Hypothalamus (tissue), 51 donors: ENCODE results near the gene PTPRT.

Experiments used
- DNase-seq, 51 donors: peaks; one replicate each; lab custom pipeline; 2025; lab: John Stamatoyannopoulos, UW

PTPRT gene

DNA sequence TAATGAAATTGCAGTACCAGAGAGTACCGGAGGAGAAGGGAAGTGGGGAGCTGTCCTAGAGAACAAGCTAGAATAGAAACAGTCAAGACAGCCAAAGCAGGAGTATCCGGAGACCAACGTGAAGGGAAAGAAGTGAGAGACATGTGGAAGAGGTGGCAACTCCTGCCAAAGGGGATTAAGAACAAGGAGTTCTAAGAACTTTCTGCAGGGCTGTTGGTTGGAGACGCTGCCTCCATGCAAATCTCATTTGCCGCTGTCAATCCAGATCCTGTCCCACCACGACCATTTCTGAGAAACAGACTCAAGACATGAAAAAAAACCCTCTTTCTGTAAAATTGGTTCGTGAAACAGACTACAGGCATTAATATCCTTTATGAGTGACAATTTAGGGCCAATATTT is 595.7 kb downstream of the PTPRT start:
- no peak for DNase-seq

DNA sequence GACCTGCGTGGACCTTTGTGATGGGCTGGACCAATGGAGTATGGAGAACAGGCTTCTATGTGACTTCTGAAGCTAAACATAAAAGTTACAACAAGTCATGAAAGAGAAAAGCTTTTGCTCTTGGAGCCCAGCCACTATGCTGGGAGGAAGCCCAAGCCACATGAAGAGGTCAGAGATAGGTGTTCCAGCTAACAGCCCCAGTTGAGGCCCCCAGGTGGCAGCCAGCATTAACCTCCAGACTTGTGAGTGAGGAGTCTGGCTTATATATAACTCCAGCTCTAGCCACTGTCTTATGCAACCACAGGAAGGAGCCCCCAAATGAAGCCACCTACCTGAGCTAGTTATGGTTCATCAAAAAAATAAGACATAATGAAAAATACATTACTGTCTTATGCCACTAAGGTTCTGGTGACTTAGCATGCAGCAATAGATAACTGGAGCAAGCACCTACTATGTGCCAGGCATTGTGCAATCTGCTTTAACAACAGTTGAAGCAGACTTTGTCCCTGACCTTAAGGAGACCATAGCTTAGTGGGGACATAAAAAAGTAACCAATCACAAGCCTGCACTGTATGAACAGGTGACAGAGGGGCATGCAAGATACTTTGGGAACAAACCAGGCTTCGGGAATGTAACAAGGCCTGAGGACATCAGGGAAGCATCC is 599.6 kb downstream of the PTPRT start:
- no peak for DNase-seq

DNA sequence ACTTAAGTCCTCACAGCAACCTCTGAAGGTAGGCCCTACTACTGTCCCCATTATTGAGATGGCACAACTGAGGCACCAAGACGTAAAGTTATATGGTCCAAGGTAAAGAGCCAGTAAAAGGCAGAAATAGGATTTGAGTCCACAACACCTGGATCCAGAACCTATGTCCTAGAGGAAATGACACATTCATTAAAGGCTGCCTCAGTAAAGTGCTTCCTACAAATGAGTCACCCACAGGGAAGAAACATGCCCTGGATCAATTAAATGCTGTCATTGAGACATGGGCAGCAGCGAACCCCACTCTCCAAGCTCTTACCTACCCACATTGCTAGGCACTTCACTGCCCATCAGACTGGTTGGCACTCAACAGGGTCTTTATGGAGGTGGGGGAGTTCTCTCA is 600.9 kb downstream of the PTPRT start:
- DNase-seq, result no peak

DNA sequence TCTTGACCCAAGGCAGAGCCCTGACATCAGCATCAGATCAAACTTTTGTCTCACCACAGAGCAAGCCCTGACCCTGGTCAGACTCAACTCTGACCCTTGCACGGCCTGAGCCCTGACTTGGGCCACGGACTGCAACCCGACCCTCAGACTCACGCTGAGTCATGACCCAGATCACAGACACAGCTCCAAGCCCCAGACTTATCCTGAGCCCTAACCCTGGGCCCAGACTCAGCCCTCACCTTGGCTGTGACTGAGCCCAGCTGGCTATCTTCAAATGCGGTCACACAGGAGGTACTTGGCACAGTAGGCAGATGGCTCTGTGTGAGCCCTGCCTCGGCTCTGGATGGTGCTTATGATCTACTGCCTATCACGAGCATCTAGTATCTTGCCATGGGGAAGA is 602.3 kb downstream of the PTPRT start:
- no peak for DNase-seq

DNA sequence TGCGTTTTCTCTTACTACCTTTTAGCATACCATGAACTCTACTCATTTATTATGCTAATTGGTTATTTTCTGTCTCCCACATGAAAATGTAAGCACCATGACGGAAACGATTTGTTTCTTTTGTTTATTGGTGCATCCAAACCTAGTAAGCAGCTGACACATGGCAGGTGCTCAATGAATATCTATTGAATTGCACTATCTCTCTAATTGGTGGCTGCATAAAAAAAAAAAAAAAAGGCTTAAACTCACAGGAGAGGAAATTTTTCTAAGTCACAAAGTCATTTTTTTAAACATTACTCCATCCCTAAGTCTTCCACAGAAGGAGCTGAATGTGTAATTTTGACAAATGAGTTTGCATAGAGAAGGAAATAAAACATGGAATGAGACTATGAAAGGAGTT is 608.4 kb downstream of the PTPRT start:
- no peak for DNase-seq

DNA sequence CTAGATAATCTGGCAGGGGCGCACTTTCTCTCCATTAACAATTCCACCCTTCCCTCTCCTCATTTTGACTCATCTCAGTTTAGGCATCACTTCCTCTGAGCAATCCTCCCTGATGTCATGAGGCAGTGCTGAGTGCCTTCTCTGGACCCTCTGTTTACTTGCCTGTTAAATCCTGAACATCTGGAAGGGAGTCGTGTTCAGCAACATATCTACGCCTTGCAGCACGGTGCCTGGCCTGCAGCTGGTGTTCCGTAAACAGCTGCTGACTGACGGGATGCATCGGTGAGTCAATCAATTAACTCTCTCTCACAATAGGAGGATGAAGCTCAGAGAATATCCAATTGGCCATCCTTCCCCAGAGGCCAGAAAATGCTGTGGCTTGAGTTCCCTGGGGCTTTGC is 613.5 kb downstream of the PTPRT start:
- DNase-seq, result no peak

DNA sequence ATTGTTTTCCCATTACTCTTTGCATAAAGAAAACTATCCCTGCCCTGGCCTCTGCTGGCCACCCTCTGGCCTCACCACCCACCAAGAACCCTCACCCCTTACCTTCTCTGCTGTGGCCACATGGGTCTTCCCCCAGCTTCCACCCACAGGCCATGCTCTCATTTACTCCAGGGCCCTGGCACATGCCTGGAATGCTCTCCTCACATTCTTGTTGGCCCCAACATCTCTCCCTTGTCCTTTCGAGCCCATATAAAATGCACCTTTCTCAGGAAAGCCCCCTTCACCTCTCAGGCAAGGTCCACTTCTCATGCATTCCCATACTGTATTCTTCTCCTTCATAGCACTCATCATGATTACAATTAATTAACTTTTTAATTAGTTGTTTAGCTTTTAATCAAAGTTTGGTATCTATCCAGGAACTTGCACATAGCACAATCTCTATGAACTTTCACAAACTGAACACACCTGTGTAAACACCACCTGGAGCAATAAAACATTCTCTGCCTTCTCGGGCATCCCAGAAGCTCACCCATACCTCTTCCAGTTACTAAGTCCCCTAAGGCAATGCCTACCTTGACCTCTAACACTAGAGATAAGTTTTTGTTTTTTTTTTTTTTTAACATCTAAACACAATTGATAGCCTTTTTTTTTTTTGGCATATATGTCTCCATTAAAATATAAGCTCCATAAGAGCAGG is 617.2 kb downstream of the PTPRT start:
- no peak for DNase-seq

DNA sequence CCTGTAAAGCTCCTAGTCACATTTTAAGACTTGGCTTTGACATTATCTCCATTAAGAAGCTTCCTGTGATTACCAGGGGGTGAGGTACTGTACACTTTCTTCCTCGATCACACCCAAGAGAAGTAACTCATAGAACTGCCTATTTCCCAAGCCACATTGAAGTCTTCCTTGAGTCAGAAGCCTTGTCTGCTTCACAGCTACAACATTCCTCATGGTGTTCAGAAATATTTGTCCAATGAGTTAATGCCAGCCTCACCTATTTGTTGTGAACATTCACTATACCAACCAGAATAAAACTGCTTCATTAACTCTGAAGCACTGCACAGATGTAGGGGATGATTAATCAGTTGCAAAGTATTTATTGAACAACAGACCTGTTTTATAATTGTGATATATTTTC is 622.3 kb downstream of the PTPRT start:
- DNase-seq, result no peak

DNA sequence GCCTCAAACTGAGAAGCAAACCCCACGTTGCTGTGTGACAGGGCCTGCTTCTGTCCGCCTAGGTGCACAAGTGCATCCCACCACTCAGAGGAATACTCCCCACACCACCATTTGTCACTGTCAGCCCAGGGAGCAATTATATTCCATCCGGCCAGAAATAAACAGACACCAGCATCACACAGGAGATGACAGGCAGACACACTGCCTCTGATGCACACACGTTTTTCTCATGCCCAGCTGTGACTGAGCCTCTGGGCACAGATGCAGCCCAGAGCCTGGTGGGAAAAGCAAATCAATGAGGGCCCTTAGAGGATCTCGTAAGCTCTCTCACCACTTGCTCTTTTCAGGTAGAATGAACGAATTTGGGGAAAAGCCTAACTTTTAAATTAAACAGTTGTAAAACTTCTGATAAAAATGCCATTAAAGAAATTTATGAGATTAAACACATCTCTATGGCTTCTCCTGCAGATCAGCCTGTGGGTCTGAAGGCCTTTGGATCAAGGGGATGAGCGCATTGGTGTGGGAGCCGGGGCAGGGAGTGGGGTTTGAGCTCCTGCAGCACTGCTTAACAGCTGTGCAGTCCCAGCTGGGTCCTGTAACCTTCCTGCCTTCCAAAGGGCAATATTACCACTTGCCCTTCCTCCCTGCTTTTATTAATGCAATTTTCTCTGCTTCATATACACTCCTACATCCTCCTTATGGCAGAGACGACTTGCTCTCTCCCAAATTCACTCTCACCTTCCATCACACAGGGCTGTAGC is 624.3 kb downstream of the PTPRT start:
- no peak for DNase-seq

DNA sequence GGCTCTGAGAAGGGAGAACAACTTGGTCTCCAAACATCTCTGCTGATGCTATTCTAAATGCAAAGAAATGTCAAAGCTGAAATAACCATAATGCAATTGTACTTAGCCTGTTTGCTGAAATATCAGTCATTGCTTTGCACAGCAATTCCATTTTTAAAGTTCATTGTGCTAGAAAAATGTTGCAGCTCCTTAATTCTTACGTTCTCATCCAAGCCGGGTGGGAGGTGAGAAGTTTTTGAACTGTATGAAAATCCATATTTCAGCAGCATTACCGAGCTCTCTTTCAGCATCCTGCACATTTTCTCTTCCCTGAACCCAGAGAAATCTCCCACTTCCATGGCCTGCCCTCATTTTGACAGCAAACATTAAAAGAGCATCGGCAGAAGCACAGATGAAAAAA is 630.0 kb downstream of the PTPRT start:
- DNase-seq, result no peak

DNA sequence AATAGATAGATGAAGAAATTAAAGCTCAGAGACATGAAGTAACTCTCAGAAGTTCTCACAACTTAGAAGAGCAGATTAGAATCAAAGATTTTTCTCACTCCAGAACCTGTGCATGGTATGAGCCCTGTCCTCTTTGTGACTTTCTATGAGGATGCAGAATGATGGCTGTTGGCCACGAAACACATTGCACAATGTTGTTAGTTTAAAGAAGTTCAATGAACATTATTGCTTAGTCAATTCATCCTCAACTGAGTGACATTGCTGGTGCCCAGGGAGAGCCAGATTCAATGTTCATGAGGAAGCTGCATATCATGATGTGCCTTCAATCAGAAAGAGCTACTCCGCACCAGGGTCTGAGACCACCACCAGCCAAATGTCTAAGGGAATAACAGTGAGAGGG is 633.1 kb downstream of the PTPRT start:
- no peak for DNase-seq

DNA sequence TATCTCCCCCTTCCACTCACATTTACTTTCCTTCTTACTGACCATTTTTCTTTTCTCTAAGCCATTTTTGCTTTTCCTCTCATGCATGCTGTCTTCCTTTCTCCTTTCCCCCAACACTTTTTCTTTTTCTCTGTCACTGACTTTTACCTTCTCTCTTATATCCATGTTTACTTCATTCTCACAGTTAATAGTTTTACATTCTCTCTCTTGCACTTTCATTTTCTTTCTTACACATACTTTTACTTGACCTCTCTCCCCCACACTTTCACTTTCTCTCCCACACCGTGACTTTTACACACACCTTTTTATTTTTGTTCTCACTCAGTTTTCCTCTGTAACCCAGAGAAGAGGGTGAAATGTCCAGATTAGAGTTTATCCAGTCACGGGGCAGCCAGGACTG is 636.3 kb downstream of the PTPRT start:
- DNase-seq, result no peak

DNA sequence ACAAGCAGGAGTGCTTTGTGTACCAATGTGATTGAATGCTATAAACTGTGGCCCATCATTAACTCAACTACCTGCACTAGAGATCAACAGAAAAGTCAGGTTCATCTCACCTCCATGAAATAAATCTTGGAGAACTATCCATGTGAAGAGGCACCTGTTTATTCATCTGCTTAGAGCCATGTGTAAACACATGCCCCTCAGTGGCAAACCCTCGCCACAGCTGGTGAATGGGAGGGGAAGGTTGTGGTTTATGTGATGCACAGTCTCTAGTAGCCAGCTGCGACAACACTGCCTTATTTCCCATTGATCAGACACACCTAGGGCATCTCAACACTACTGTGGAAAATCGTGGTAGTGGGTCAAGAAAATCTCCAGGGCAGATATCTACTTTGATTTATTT is 640.2 kb downstream of the PTPRT start:
- DNase-seq, result no peak

DNA sequence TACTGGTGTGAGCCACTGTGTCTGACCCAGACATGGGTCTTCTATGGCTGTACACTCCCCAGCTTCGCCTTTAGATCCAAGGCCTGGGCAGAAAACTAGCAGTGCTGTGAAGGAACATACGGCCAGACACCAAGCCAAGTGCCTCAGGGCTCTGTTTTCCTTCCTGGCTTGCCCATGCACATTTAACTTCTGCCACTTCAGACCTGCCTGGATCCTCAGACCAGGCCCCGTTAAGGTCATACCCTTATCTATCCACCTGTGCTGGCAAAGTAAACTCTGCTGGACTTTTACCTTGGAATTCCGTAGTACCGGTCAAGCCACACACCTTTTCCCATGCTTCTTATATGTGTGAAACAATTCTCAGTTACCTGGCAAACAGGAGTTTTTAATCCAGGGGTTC is 644.8 kb downstream of the PTPRT start:
- DNase-seq, result no peak

DNA sequence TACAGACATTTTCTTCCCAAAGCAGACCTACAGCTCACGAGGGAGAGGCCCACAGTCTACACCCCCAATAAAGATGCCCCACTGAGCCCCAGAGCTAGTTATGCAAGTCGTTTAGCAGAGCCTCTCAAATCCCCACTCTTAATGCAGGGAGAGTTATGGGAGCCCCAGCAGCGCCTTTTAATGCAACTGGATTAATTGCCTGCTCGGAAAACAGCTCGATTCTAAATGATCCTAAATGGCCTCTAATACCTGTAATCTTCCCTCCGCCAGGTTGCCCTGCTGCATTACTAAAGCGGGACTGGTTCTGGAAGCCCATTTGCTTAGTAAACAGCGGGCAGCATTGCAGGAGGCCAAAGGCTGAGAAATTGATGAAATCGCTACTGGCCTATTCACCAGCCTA is 656.9 kb downstream of the PTPRT start:
- no peak for DNase-seq

DNA sequence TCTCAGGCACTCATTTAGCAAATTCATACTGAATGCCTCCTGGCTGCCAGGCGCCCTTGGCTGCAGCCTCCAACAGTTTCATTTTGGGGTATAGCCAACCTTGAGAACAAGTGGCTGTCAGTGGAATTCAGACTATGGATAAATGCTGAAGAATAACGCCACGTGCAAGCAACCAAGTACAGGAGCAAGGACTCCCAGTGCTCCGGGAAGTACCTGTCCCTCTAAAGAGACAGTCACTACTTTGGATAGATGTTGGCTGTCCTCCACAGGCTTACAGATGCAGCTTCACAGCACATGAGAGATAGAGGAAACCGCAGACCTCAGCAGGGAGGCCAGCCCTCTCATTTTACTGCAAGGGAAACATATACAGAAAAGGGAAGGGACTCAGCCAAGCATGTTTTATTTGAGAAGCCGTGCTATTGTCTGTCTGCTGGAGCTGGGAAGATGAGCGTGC is 658.2 kb downstream of the PTPRT start:
- peak in 20 of 51 donors; percentile 2 to 45 (median 10) for DNase-seq

DNA sequence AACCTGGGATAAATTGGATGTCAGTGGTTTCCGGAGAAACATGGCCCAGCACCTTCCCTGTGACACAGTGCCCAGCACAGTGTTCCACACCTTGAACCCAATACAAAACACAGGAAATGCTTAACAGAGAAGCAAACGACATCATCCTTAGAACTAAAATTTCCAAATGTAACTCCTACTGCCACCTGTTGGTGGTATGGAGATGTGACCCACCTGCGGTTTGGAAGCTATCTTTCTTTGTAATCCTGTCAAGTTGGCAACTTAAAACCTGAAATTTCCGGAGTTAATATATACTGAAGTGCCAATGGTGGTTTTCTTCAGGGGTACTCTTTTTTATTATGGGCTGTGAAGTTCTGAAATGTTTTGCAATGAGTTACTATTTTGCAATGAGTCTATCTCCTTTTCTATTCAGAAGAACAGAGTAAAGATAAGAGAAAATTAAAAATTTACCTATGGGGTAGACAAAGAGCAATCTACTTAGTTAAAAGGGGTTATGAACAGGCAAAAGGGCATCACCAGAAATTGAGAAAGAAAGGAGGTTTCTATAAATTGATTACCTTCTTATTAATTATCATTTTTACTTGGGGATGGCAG is 658.8 kb downstream of the PTPRT start:
- peak in 1 of 51 donors; percentile 4 for DNase-seq

DNA sequence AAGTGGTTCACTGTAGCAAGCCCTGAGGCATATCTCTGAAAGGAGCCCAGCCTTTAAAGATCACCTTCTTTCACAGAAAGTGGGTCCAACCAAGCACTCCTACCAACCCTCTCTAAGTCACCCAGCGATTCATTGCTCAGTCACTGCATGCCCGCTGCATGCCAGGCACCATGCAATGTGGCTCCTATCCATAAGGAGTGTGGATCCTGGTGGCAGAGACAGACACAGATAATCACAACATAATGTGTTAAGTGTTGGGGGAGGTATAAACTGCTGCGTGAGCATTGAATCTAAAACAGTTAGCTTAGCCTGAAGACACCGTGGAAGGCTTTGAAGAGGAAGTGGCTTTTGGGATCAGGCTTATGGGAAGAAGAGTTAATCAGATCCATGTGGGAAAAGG is 659.5 kb downstream of the PTPRT start:
- DNase-seq, result no peak

DNA sequence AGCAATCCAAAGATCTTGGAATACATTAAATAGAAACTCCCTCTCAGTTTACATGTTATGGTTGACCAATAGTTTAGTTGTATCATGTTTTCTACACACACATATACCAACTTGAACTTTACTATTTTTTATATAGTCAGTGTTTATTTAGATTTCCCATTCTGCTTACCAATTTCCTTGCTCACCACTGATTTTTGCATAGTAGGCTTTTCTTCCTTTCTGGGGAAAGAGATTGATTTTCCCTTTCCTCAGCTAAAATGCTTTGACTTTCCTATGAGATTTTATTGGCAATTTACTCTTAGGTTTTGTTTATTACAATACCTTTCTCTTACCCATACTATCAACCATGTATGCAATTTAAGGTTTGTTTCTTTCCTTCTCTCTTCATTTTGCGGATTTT is 665.6 kb downstream of the PTPRT start:
- no peak for DNase-seq

DNA sequence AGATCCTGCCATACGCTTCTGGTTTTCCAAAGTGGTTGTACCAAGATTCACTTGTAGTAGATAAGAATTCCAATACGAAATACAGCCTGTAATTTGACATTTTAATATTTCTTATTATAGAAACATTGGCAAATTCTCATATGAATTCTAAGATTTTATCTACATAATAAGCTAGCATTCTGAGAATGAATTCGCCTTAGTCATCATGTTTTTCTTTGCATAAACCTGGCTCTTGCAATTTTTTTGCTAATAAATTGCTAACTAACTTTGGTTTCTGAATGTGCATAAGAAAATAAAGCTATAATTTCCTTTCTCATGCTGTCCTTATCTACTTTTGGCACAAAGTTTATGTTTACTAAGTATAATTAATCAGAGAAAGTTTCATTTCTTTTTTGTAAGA is 673.0 kb downstream of the PTPRT start:
- DNase-seq, result no peak

DNA sequence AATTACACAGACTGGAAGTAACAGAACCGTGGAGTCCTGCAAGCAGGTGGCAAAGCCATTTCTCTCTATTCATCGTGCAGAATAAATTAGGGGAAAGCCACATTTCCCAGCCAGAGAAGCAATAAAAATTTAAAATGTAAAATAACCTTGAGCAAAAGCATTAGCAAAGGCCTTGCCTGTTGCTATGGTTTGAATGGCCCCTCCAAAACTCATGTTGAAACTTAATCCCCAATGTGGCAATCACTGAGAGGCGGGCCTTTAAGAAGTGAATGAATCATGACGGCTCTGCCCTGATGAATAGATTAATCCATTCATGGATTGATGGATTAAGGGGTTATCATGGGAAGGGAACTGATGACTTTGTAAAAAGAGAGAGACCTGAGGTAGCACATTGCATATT is 679.0 kb downstream of the PTPRT start:
- no peak for DNase-seq

DNA sequence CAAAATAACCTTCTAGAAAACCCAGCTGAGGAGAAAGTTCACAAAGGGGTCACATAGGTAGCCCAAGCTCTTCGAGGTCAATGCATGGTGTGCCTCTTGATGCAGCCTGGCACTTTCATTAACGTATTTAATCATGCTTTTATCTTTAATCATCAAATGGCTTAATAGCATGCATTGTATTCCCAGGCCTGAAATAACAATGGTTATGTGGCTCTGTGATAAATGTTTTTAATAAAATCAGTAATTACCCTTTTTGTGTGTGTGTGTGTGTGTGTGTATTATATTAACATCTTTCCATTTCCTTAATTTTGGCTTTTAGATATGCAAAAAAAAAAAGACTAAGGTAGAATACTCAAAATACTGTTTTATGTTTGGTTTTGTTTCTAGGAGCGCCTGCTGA is 681.8 kb downstream of the PTPRT start:
- no peak for DNase-seq
